GM23338 (cell line): ENCODE results near the gene SAMD10.
"Not testable (repeated sequence)": the region's sequence is repeated elsewhere in the genome, so short reads cannot be mapped to it uniquely, and the experiment has no call there.

Experiments used
- CREB1 ChIP-seq: fragments of 250-450 bp; sonication (Bioruptor Pico); IDR thresholded peaks from 2 replicates; pipeline ENCODE4 v1.5.0; 2020; ENCODE audit warnings: low read depth, mild to moderate bottlenecking, moderate library complexity
- CTCF ChIP-seq, 2 experiments: fragments of 200-600 bp in 1 of 2; sonication (generic) in 1 of 2; conservative IDR thresholded peaks; 2 replicates each; pipeline versions ENCODE4 v1.5.1 to v1.6.1; 2016 to 2017; ENCODE audit warnings: antibody characterized with exemption in 2 of 2, low read depth in 2 of 2, mild to moderate bottlenecking in 2 of 2, moderate library complexity in 1 of 2
- EZH2 ChIP-seq: fragments of 200-600 bp; sonication (generic); IDR thresholded peaks from one replicate; pipeline ENCODE4 v1.8.0; 2017; ENCODE audit warnings: antibody characterized with exemption, mild to moderate bottlenecking, low read depth; ENCODE audit not compliant: unreplicated experiment
- EZH2phosphoT487 ChIP-seq: fragments of 200-600 bp; sonication (generic); IDR thresholded peaks from one replicate; pipeline ENCODE4 v1.8.1; 2018; ENCODE audit warnings: antibody characterized with exemption; ENCODE audit not compliant: unreplicated experiment
- JUNB ChIP-seq: IDR thresholded peaks from one replicate; pipeline ENCODE4 v1.6.1; 2016; ENCODE audit warnings: antibody characterized with exemption; ENCODE audit not compliant: unreplicated experiment
- POLR2AphosphoS5 ChIP-seq: IDR thresholded peaks from 2 replicates; pipeline ENCODE4 v1.6.1; 2016; ENCODE audit warnings: antibody characterized with exemption, low read depth
- REST ChIP-seq: IDR thresholded peaks from one replicate; pipeline ENCODE4 v1.6.1; 2018; ENCODE audit warnings: antibody characterized with exemption; ENCODE audit not compliant: unreplicated experiment
- STAT1 ChIP-seq: IDR thresholded peaks from one replicate; pipeline ENCODE4 v1.6.1; 2016; ENCODE audit warnings: antibody characterized with exemption; ENCODE audit not compliant: unreplicated experiment
- ZNF331 ChIP-seq: fragments of 250-450 bp; sonication (Bioruptor Pico); IDR thresholded peaks from 2 replicates; pipeline ENCODE4 v1.5.0; 2020; ENCODE audit warnings: low read depth, mild to moderate bottlenecking, moderate library complexity

- not testable (repeated sequence) for TF ChIP-seq CTCF (conservative IDR thresholded peaks at IDR 0.05; ENCODE audit: low read depth in 2 of 2); CREB1 (CRISPR knock-in tag); EZH2; EZH2phosphoT487; REST; ZNF331 (CRISPR knock-in tag); POLR2AphosphoS5; STAT1; JUNB
Observed at GRCh38 chr20:63929473-63929883, 50.0 kb downstream of the SAMD10 start.
